Endodermal cell (in vitro differentiated cells): ENCODE measurements around the gene ACSF2. TPM values are rescaled to one million over a fixed set of nuclear protein-coding genes. Genes with fewer than 3 reads are reported as not detected.
"Not testable (repeated sequence)": the region's sequence is repeated elsewhere in the genome, so short reads cannot be mapped to it uniquely, and the experiment has no call there.

Source experiments
- DNase-seq: peaks from one replicate; pipeline ENCODE4 v3.0.0-alpha.2; 2017
- H3K27ac ChIP-seq: 2 replicates; pipeline ENCODE4 v1.5.1; 2013; ENCODE audit warnings: mild to moderate bottlenecking, low read depth, low read length, moderate library complexity
- H3K27me3 ChIP-seq: 2 replicates; pipeline ENCODE4 v1.6.1; 2013; ENCODE audit warnings: mild to moderate bottlenecking, low read length, moderate library complexity; ENCODE audit not compliant: insufficient read depth, control insufficient read depth, poor library complexity, severe bottlenecking
- H3K36me3 ChIP-seq: 2 replicates; pipeline ENCODE4 v1.7.0; 2013; ENCODE audit warnings: mild to moderate bottlenecking, low read length, moderate library complexity; ENCODE audit not compliant: control insufficient read depth, insufficient read depth
- H3K4me1 ChIP-seq: one replicate; pipeline ENCODE4 v1.7.0; 2013; ENCODE audit warnings: low read length; ENCODE audit not compliant: control insufficient read depth, insufficient read depth
- H3K4me3 ChIP-seq: 2 replicates; pipeline ENCODE4 v1.5.1; 2013; ENCODE audit warnings: mild to moderate bottlenecking, low read length, moderate library complexity
- H3K9ac ChIP-seq: 2 replicates; pipeline ENCODE4 v1.6.1; 2013; ENCODE audit warnings: mild to moderate bottlenecking, low read length, moderate library complexity; ENCODE audit not compliant: poor library complexity, severe bottlenecking; ENCODE audit errors: extremely low read depth
- H3K9me3 ChIP-seq: 2 replicates; pipeline ENCODE4 v1.6.1; 2013; ENCODE audit warnings: mild to moderate bottlenecking, low read length, moderate library complexity; ENCODE audit not compliant: control insufficient read depth
- H3K27ac Mint-ChIP-seq: 2 replicates; pipeline ENCODE4 v1.8.0; 2020; ENCODE audit warnings: mixed read lengths
- H3K27me3 Mint-ChIP-seq: 2 replicates; pipeline ENCODE4 v1.8.0; 2021; ENCODE audit warnings: mild to moderate bottlenecking, mixed read lengths; ENCODE audit not compliant: insufficient read depth
- H3K36me3 Mint-ChIP-seq: 2 replicates; pipeline ENCODE4 v1.8.0; 2020; ENCODE audit warnings: low read depth, mixed read lengths
- H3K4me1 Mint-ChIP-seq: 2 replicates; pipeline ENCODE4 v1.8.0; 2020; ENCODE audit warnings: mixed read lengths
- H3K4me3 Mint-ChIP-seq: 2 replicates; pipeline ENCODE4 v1.8.0; 2020; ENCODE audit warnings: mild to moderate bottlenecking, moderate library complexity, mixed read lengths
- H3K9me3 Mint-ChIP-seq: 2 replicates; pipeline ENCODE4 v1.8.0; 2020; ENCODE audit warnings: mild to moderate bottlenecking, mixed read lengths
- CTCF ChIP-seq: fragments of 200-600 bp; sonication (generic); conservative IDR thresholded peaks from 2 replicates; pipeline ENCODE4 v1.5.0; 2021; ENCODE audit warnings: antibody characterized with exemption, mild to moderate bottlenecking
- WGBS, 2 experiments: methylation state at CpG; one replicate each; pipeline versions ENCODE4 v1.1.5 to v1.1.7; 2013; ENCODE audit warnings: missing lambda C conversion rate in 2 of 2, mixed read lengths in 1 of 2; ENCODE audit not compliant: insufficient coverage in 1 of 2, insufficient read length in 1 of 2; 5-methylcytosine and 5-hydroxymethylcytosine counted together
- total RNA-seq, 2 donors: library from RNA; stranded (reverse); fragmentation: NEBNext Ultra II Directional in 1 of 2; extraction: Animal tissue kit (Norgen Biotek cat#: 25700) in 1 of 2; gene quantifications; 2 replicates in 1 of 2; 3 replicates in 1 of 2; pipeline ENCODE4 v1.2.1, GENCODE V29; 2021

The ACSF2 gene
- total RNA-seq, 2 donors from 2014 or later = 61.7 to 76.5 TPM

DNA sequence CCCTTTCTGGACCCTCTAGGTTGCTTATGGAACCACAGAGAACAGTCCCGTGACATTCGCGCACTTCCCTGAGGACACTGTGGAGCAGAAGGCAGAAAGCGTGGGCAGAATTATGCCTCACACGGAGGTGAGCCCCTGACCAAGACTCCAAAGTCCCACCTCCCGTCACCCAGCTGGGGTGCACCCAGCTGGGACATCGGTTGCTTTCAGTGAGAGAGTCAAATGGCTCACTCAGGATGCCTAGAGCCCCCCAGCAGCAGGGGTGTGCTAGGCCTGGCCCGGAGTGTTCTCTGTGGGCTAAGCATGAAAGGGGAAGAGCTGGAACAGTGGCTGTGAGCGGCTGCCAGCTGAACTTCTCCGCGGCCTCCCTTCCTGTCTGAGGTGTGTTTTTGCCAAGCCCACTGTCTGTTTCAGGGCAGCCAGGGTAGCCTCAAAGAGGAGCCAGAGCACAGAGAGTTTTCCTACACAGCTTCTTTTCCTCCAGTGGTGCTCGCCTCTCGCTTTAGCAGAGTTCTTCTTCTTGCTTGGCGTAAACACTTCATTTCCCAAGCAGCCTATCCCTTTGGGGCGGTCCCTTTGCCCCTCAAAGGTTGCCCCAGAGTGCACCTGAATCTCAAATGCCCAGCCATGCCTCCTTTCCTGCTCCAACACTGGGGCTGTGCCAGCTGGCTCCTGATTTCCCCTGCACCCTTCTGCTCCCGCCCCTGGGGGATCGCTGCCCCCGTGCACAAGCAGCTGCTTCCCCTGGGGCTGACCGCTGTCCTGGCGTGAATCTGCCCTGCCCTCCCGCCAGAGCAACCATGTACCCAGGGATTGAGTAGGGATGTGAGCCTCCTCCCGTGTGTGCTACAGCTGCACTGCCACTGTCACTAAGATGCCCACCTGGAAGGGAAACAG lies 45.2 kb downstream of the ACSF2 start:
- Mint-ChIP-seq H3K4me3 (no peak overlapping the region), H3K27me3 (peaks cover 61% of the 10 kb centered on the region), H3K4me1 (peaks cover 19% of the 10 kb centered on the region), H3K27ac (no peak overlapping the region), H3K36me3 (peaks cover 28% of the 10 kb centered on the region), H3K9me3 (no peaks in the 10 kb centered on the region)
- no peaks in the 10 kb centered on the region for H3K36me3 ChIP-seq
- peaks cover 16% of the 10 kb centered on the region for H3K27me3 ChIP-seq
- no peaks in the 10 kb centered on the region for H3K4me1 ChIP-seq
- no peak for DNase-seq
- no peak overlapping the region for H3K4me3 ChIP-seq
- 89 to 93% methylated on average over 17 to 22 of the region's 22 CpGs for WGBS, 2 experiments
- H3K9me3 ChIP-seq = no peaks in the 10 kb centered on the region
- H3K9ac ChIP-seq = no peak overlapping the region
- no peak for TF ChIP-seq CTCF
- H3K27ac ChIP-seq = no peak overlapping the region

GRCh38 chr17:50472286-50472685 lies 46.3 kb downstream of the ACSF2 start:
- H3K9me3 ChIP-seq = no peaks in the 10 kb centered on the region
- TF ChIP-seq CTCF = no peak
- H3K27me3 ChIP-seq = peaks cover 16% of the 10 kb centered on the region
- no peaks in the 10 kb centered on the region for H3K36me3 ChIP-seq
- DNase-seq = no peak
- H3K4me1 ChIP-seq = no peaks in the 10 kb centered on the region
- H3K27ac Mint-ChIP-seq = no peak overlapping the region
- H3K4me3 ChIP-seq = no peak overlapping the region
- peaks cover 17% of the 10 kb centered on the region for H3K4me1 Mint-ChIP-seq
- no peak overlapping the region for H3K27ac ChIP-seq
- peaks cover 52% of the 10 kb centered on the region for H3K27me3 Mint-ChIP-seq
- no peaks in the 10 kb centered on the region for H3K9me3 Mint-ChIP-seq
- H3K36me3 Mint-ChIP-seq = peaks cover 26% of the 10 kb centered on the region
- H3K4me3 Mint-ChIP-seq = no peak overlapping the region
- no peak overlapping the region for H3K9ac ChIP-seq
- 95% methylated on average over 7 to 10 of the region's 10 CpGs for WGBS, 2 experiments

GRCh38 chr17:50472761-50473161 lies 46.7 kb downstream of the ACSF2 start:
- not testable (repeated sequence) for H3K36me3 ChIP-seq, H3K9ac ChIP-seq, H3K9me3 ChIP-seq, H3K27ac ChIP-seq, H3K9me3 Mint-ChIP-seq, H3K4me3 ChIP-seq, H3K27ac Mint-ChIP-seq, H3K4me1 ChIP-seq, H3K4me3 Mint-ChIP-seq
- peaks cover 14% of the 10 kb centered on the region for H3K27me3 ChIP-seq
- TF ChIP-seq CTCF = peak; percentile 49
- peak; percentile 72 for DNase-seq
- Mint-ChIP-seq H3K27me3 (peaks cover 47% of the 10 kb centered on the region), H3K36me3 (peaks cover 26% of the 10 kb centered on the region), H3K4me1 (peaks cover 13% of the 10 kb centered on the region)
- WGBS, 2 experiments = 90 to 93% methylated on average over 8 to 13 of the region's 13 CpGs
